HL-60 (cell line): ENCODE data around the gene NFIX.

Experiments
- DNase-seq, 2 experiments: peaks; one replicate each; pipeline ENCODE4 v3.0.0-alpha.2; 2010 to 2020; ENCODE audit warnings: low read depth in 1 of 2, low spot score in 1 of 2
- H3K27ac ChIP-seq: fragments of 250-450 bp; sonication (Bioruptor Pico); replicated peaks from 2 replicates; pipeline ENCODE4 v1.5.1; 2020; ENCODE audit warnings: mild to moderate bottlenecking, moderate library complexity
- H3K27me3 ChIP-seq: fragments of 250-450 bp; sonication (Bioruptor Pico); 2 replicates; pipeline ENCODE4 v1.5.1; 2021; ENCODE audit warnings: mild to moderate bottlenecking, moderate library complexity; ENCODE audit not compliant: insufficient read depth, poor library complexity, severe bottlenecking
- H3K4me3 ChIP-seq: replicated peaks from 2 replicates; pipeline ENCODE4 v1.5.1; 2011; ENCODE audit warnings: mild to moderate bottlenecking, control low read depth, low read length; ENCODE audit not compliant: insufficient read depth
- CTCF ChIP-seq: IDR thresholded peaks from one replicate; pipeline ENCODE4 v1.5.1; 2011; ENCODE audit warnings: low read length, control low read depth, inconsistent platforms; ENCODE audit not compliant: insufficient read depth
- GABPA ChIP-seq: IDR thresholded peaks from 2 replicates; pipeline ENCODE4 v1.6.1; 2012; ENCODE audit warnings: low read depth
- POLR2AphosphoS5 ChIP-seq: IDR thresholded peaks from 2 replicates; pipeline ENCODE4 v1.6.1; 2012; ENCODE audit warnings: low read depth
- REST ChIP-seq: IDR thresholded peaks from 2 replicates; pipeline ENCODE4 v1.6.1; 2012; ENCODE audit warnings: low read depth; ENCODE audit not compliant: insufficient replicate concordance
- SPI1 ChIP-seq: IDR thresholded peaks from 2 replicates; pipeline ENCODE4 v1.6.1; 2012; ENCODE audit warnings: low read depth, mild to moderate bottlenecking, borderline replicate concordance

The NFIX gene

GRCh38 chr19:12996406-12997094 lies 1.3 kb downstream of the NFIX start:
- Histone ChIP-seq H3K27me3 (no peaks in the 10 kb centered on the region), H3K27ac (no peak overlapping the region), H3K4me3 (peak overlapping the region; percentile 42)
- DNase-seq: no peak
- TF ChIP-seq REST (no peak), POLR2AphosphoS5 (no peak), SPI1 (no peak), GABPA (no peak), CTCF (no peak)

- H3K4me3 ChIP-seq: no peak overlapping the region
- no peaks in the 10 kb centered on the region for H3K27me3 ChIP-seq
- no peak for DNase-seq
- TF ChIP-seq CTCF: no peak
- TF ChIP-seq SPI1: no peak
- H3K27ac ChIP-seq: no peak overlapping the region
Measured at GRCh38 chr19:12997179-12997966, 2.1 kb downstream of the NFIX start.

GRCh38 chr19:12997967-12998940 lies 3.0 kb downstream of the NFIX start:
- TF ChIP-seq GABPA (no peak), REST (no peak)
- H3K27me3 ChIP-seq: no peaks in the 10 kb centered on the region
- DNase-seq: no peak
- no peak overlapping the region for H3K27ac ChIP-seq
- H3K4me3 ChIP-seq: no peak overlapping the region

GRCh38 chr19:13001166-13001501 lies 5.9 kb downstream of the NFIX start:
- DNase-seq: no peak
- no peak overlapping the region for H3K27ac ChIP-seq
- H3K4me3 ChIP-seq: no peak overlapping the region
- H3K27me3 ChIP-seq: no peaks in the 10 kb centered on the region
- no peak for TF ChIP-seq SPI1
- TF ChIP-seq CTCF: no peak
- no peak for TF ChIP-seq REST
- TF ChIP-seq POLR2AphosphoS5: no peak
- no peak for TF ChIP-seq GABPA
